Measurements from ENCODE around the gene ZC3H12A.

The ZC3H12A gene

GRCh38 chr1:37449936-37450335 is 24.4 kb upstream of the ZC3H12A start (continued):
- no peak for TF ChIP-seq ZNF70 (CRISPR knock-in tag; IDR thresholded peaks at IDR 0.05)
- no peak for TF ChIP-seq PPARA (CRISPR knock-in tag; IDR thresholded peaks at IDR 0.05; ENCODE audit: borderline replicate concordance)
- TF ChIP-seq ARNTL (CRISPR knock-in tag; IDR thresholded peaks at IDR 0.05; ENCODE audit: borderline replicate concordance, low read depth), result no peak
- no peak for TF ChIP-seq TOX (CRISPR knock-in tag; IDR thresholded peaks at IDR 0.05; ENCODE audit: borderline replicate concordance)
- no peak for TF ChIP-seq PATZ1 (CRISPR knock-in tag; IDR thresholded peaks at IDR 0.05; ENCODE audit: borderline replicate concordance)
- no peak for TF ChIP-seq ZNF8 (CRISPR knock-in tag; IDR thresholded peaks at IDR 0.05)
- TF ChIP-seq CSDC2 (CRISPR knock-in tag; IDR thresholded peaks at IDR 0.05), result no peak
- TF ChIP-seq GLIS3 (CRISPR knock-in tag; IDR thresholded peaks at IDR 0.05), result no peak

GRCh38 chr1:37452416-37452815 is 22.0 kb upstream of the ZC3H12A start:
- TF ChIP-seq ZNF565 (CRISPR knock-in tag; conservative IDR thresholded peaks at IDR 0.05; ENCODE audit: low read depth) (no peak), POU6F1 (CRISPR knock-in tag; IDR thresholded peaks at IDR 0.05; ENCODE audit: borderline replicate concordance, low read depth) (no peak), ZC3H10 (CRISPR knock-in tag; IDR thresholded peaks at IDR 0.05) (no peak), GLIS3 (CRISPR knock-in tag; IDR thresholded peaks at IDR 0.05) (no peak), OSR1 (CRISPR knock-in tag; IDR thresholded peaks at IDR 0.05) (no peak), BACH2 (CRISPR knock-in tag; IDR thresholded peaks at IDR 0.05; ENCODE audit: borderline replicate concordance) (no peak), ESRRG (CRISPR knock-in tag; IDR thresholded peaks at IDR 0.05) (no peak), ZFP3 (CRISPR knock-in tag; IDR thresholded peaks at IDR 0.05) (no peak)
- ATAC-seq, result no peak

- no peak for ATAC-seq
- TF ChIP-seq ZNF565 (CRISPR knock-in tag; conservative IDR thresholded peaks at IDR 0.05; ENCODE audit: low read depth) (no peak), PPARA (CRISPR knock-in tag; IDR thresholded peaks at IDR 0.05; ENCODE audit: borderline replicate concordance) (no peak), SNAI2 (CRISPR knock-in tag; IDR thresholded peaks at IDR 0.05) (no peak), ZC3H10 (CRISPR knock-in tag; IDR thresholded peaks at IDR 0.05) (no peak), ZFP30 (CRISPR knock-in tag; IDR thresholded peaks at IDR 0.05) (no peak), PATZ1 (CRISPR knock-in tag; IDR thresholded peaks at IDR 0.05; ENCODE audit: borderline replicate concordance) (no peak), BACH2 (CRISPR knock-in tag; IDR thresholded peaks at IDR 0.05; ENCODE audit: borderline replicate concordance) (no peak)
Observed at GRCh38 chr1:37453647-37454046, 20.7 kb upstream of the ZC3H12A start.

- ATAC-seq, result no peak
- TF ChIP-seq ESRRG (CRISPR knock-in tag; IDR thresholded peaks at IDR 0.05) (no peak), ZNF70 (CRISPR knock-in tag; IDR thresholded peaks at IDR 0.05) (no peak), ZNF8 (CRISPR knock-in tag; IDR thresholded peaks at IDR 0.05) (no peak), TOX (CRISPR knock-in tag; IDR thresholded peaks at IDR 0.05; ENCODE audit: borderline replicate concordance) (no peak), CSDC2 (CRISPR knock-in tag; IDR thresholded peaks at IDR 0.05) (no peak)
Observed at GRCh38 chr1:37455516-37455915, 18.9 kb upstream of the ZC3H12A start.

- TF ChIP-seq ZFP30 (CRISPR knock-in tag; IDR thresholded peaks at IDR 0.05), result no peak
- no peak for TF ChIP-seq ZNF565 (CRISPR knock-in tag; conservative IDR thresholded peaks at IDR 0.05; ENCODE audit: low read depth)
- TF ChIP-seq ZNF70 (CRISPR knock-in tag; IDR thresholded peaks at IDR 0.05), result no peak
- TF ChIP-seq CSRNP3 (CRISPR knock-in tag; IDR thresholded peaks at IDR 0.05), result no peak
- TF ChIP-seq PATZ1 (CRISPR knock-in tag; IDR thresholded peaks at IDR 0.05; ENCODE audit: borderline replicate concordance), result no peak
- TF ChIP-seq TCF4 (CRISPR knock-in tag; IDR thresholded peaks at IDR 0.05; ENCODE audit: borderline replicate concordance), result no peak
- TF ChIP-seq ARNTL (CRISPR knock-in tag; IDR thresholded peaks at IDR 0.05; ENCODE audit: borderline replicate concordance, low read depth), result no peak
- no peak for TF ChIP-seq RARB (CRISPR knock-in tag; IDR thresholded peaks at IDR 0.05)
- TF ChIP-seq TOX (CRISPR knock-in tag; IDR thresholded peaks at IDR 0.05; ENCODE audit: borderline replicate concordance), result no peak
- TF ChIP-seq ZFP3 (CRISPR knock-in tag; IDR thresholded peaks at IDR 0.05), result no peak
- TF ChIP-seq PPARA (CRISPR knock-in tag; IDR thresholded peaks at IDR 0.05; ENCODE audit: borderline replicate concordance), result no peak
- TF ChIP-seq ZC3H10 (CRISPR knock-in tag; IDR thresholded peaks at IDR 0.05), result no peak
- TF ChIP-seq CREB5 (CRISPR knock-in tag; IDR thresholded peaks at IDR 0.05; ENCODE audit: low read depth), result no peak
- no peak for TF ChIP-seq OSR1 (CRISPR knock-in tag; IDR thresholded peaks at IDR 0.05)
- TF ChIP-seq ISL1 (CRISPR knock-in tag; IDR thresholded peaks at IDR 0.05), result no peak
- TF ChIP-seq CSDC2 (CRISPR knock-in tag; IDR thresholded peaks at IDR 0.05), result no peak
- TF ChIP-seq ZNF8 (CRISPR knock-in tag; IDR thresholded peaks at IDR 0.05), result no peak
- TF ChIP-seq GLIS3 (CRISPR knock-in tag; IDR thresholded peaks at IDR 0.05), result no peak
- TF ChIP-seq ESRRG (CRISPR knock-in tag; IDR thresholded peaks at IDR 0.05), result no peak
- no peak for TF ChIP-seq BACH2 (CRISPR knock-in tag; IDR thresholded peaks at IDR 0.05; ENCODE audit: borderline replicate concordance)
- ATAC-seq, result no peak
Observed at GRCh38 chr1:37456614-37457013, 17.8 kb upstream of the ZC3H12A start.
